ENCODE measurements around the gene TTC29. TPM values are rescaled to one million over a fixed set of nuclear protein-coding genes. Genes with fewer than 3 reads are reported as not detected.

The TTC29 gene
- polyA plus RNA-seq, 1 donor (not counting 4 experiments of a cell fraction or from before 2014, with no cell fraction given), result not detected

DNA sequence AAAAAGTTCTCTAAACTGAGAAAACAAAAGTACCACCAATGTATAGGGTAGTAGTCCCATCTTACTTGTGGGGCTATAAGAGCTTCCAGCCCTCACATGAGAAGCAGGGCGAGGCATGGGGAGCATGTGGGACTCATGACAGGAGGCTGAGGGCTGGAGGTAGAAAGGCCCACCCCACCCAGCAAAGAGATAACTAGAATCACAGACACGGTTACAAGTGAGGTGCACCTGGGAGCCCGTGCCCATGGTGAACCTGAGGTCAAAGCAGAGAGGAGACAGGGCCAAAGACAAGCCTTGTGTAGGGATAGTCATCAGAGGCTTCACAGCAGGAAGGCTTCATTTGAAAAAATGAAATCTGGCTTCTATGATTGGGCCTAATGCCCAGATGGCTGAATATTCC, 55.4 kb downstream of the TTC29 start:
- no peak for FAIRE-seq
- Histone ChIP-seq H3K27me3 (ENCODE audit: control insufficient read depth, extremely low read depth, insufficient read depth, low read length) (peaks cover 4% of the 10 kb centered on the region), H2AFZ (ENCODE audit: control insufficient read depth, low read length) (no peak overlapping the region), H3K79me2 (ENCODE audit: control insufficient read depth, insufficient read depth, low read length) (no peaks in the 10 kb centered on the region), H3K4me2 (ENCODE audit: control insufficient read depth, extremely low read depth, insufficient read depth, low read depth, low read length) (no peak overlapping the region), H3K9ac (ENCODE audit: control insufficient read depth, extremely low read depth, insufficient read depth, low read length) (no peak overlapping the region), H3K4me3 (ENCODE audit: control insufficient read depth in 2 of 3, extremely low read depth in 1 of 3, insufficient read depth in 2 of 3, low read depth in 1 of 3, low read length in 3 of 3) (no peak overlapping the region), H3K9me1 (ENCODE audit: control insufficient read depth, extremely low read depth, insufficient read depth, low read length) (no peaks in the 10 kb centered on the region), H4K20me1 (ENCODE audit: control insufficient read depth, extremely low read depth, insufficient read depth, low read length) (no peaks in the 10 kb centered on the region), H3K27ac (ENCODE audit: control insufficient read depth, insufficient read depth, low read length) (no peak overlapping the region), H3K4me1 (ENCODE audit: control insufficient read depth, extremely low read depth, insufficient read depth, low read length) (no peaks in the 10 kb centered on the region), H3K9me3 (ENCODE audit: control insufficient read depth, low read depth, low read length) (no peaks in the 10 kb centered on the region), H3K36me3 (ENCODE audit: control insufficient read depth in 2 of 2, extremely low read depth in 1 of 2, insufficient read depth in 2 of 2, low read length in 2 of 2) (no peaks in the 10 kb centered on the region)
- TF ChIP-seq CTCF (optimal IDR thresholded peaks at IDR 0.05 in 1 of 3, IDR thresholded peaks at IDR 0.05 in 1 of 3, conservative IDR thresholded peaks at IDR 0.05 in 1 of 3; ENCODE audit: extremely low read depth in 1 of 3, insufficient read depth in 2 of 3, low read length in 3 of 3) (no peak), EZH2 (IDR thresholded peaks at IDR 0.05; ENCODE audit: low read length) (no peak)
- DNase-seq (ENCODE audit: low read depth, low spot score), result no peak
- dilution Hi-C loops (cut with MboI; ENCODE audit: extremely low pct_ligation_motif_present, low sequenced_read_pairs), result no loop called here

- FAIRE-seq, result no peak
- Histone ChIP-seq H3K27me3 (ENCODE audit: control insufficient read depth, extremely low read depth, insufficient read depth, low read length) (no peaks in the 10 kb centered on the region), H4K20me1 (ENCODE audit: control insufficient read depth, extremely low read depth, insufficient read depth, low read length) (no peaks in the 10 kb centered on the region), H3K9ac (ENCODE audit: control insufficient read depth, extremely low read depth, insufficient read depth, low read length) (no peak overlapping the region), H3K36me3 (ENCODE audit: control insufficient read depth in 2 of 2, extremely low read depth in 1 of 2, insufficient read depth in 2 of 2, low read length in 2 of 2) (no peaks in the 10 kb centered on the region), H3K4me1 (ENCODE audit: control insufficient read depth, extremely low read depth, insufficient read depth, low read length) (no peaks in the 10 kb centered on the region), H3K4me3 (ENCODE audit: control insufficient read depth in 2 of 3, extremely low read depth in 1 of 3, insufficient read depth in 2 of 3, low read depth in 1 of 3, low read length in 3 of 3) (no peak overlapping the region), H3K4me2 (ENCODE audit: control insufficient read depth, extremely low read depth, insufficient read depth, low read depth, low read length) (no peak overlapping the region), H3K9me1 (ENCODE audit: control insufficient read depth, extremely low read depth, insufficient read depth, low read length) (no peaks in the 10 kb centered on the region), H2AFZ (ENCODE audit: control insufficient read depth, low read length) (no peak overlapping the region), H3K9me3 (ENCODE audit: control insufficient read depth, low read depth, low read length) (no peaks in the 10 kb centered on the region), H3K27ac (ENCODE audit: control insufficient read depth, insufficient read depth, low read length) (no peak overlapping the region), H3K79me2 (ENCODE audit: control insufficient read depth, insufficient read depth, low read length) (no peaks in the 10 kb centered on the region)
- DNase-seq (ENCODE audit: low read depth, low spot score), result no peak
- dilution Hi-C loops (cut with MboI; ENCODE audit: extremely low pct_ligation_motif_present, low sequenced_read_pairs), result no loop called here
- no peak for TF ChIP-seq EZH2 (IDR thresholded peaks at IDR 0.05; ENCODE audit: low read length)
- no peak for TF ChIP-seq CTCF (optimal IDR thresholded peaks at IDR 0.05 in 1 of 3, IDR thresholded peaks at IDR 0.05 in 1 of 3, conservative IDR thresholded peaks at IDR 0.05 in 1 of 3; ENCODE audit: extremely low read depth in 1 of 3, insufficient read depth in 2 of 3, low read length in 3 of 3)
Measured at GRCh38 chr4:146883070-146883469, 62.6 kb downstream of the TTC29 start.
